ENCODE measurements around the gene ADGRG3.

DNA sequence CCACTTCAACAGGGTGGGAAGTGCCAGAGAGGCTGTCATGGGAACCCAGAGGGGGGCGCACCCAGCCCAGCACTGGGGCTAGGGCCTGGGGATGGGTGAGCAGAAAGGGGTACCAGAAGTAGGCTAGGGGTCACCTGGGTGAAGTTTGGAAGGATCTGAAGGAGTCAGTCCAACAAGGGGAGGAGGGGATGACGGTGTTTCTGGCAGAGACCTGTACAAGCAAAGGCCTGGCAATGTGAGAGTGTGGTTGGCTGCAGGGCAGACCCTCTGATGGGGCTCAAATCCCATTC, 54.0 kb downstream of the ADGRG3 start:
- TF ChIP-seq, protein P1, sequence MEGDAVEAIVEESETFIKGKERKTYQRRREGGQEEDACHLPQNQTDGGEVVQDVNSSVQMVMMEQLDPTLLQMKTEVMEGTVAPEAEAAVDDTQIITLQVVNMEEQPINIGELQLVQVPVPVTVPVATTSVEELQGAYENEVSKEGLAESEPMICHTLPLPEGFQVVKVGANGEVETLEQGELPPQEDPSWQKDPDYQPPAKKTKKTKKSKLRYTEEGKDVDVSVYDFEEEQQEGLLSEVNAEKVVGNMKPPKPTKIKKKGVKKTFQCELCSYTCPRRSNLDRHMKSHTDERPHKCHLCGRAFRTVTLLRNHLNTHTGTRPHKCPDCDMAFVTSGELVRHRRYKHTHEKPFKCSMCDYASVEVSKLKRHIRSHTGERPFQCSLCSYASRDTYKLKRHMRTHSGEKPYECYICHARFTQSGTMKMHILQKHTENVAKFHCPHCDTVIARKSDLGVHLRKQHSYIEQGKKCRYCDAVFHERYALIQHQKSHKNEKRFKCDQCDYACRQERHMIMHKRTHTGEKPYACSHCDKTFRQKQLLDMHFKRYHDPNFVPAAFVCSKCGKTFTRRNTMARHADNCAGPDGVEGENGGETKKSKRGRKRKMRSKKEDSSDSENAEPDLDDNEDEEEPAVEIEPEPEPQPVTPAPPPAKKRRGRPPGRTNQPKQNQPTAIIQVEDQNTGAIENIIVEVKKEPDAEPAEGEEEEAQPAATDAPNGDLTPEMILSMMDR (IDR thresholded peaks at IDR 0.05; ENCODE audit: low read depth, low read length) = no peak
- TF ChIP-seq POLR2A (IDR thresholded peaks at IDR 0.05; ENCODE audit: extremely low read depth, insufficient read length) = no peak
